Subcutaneous preadipocyte (primary cell): ENCODE measurements around the gene LRIG3. TPM values are rescaled to one million over a fixed set of nuclear protein-coding genes. Genes with fewer than 3 reads are reported as not detected.

Experiments
- total RNA-seq: library from RNA; depleted of rRNA; stranded (reverse); fragments of >200 nt; gene quantifications from 2 replicates; pipeline ENCODE4 v1.2.3, GENCODE V29; 2012

Gene LRIG3, protein sequence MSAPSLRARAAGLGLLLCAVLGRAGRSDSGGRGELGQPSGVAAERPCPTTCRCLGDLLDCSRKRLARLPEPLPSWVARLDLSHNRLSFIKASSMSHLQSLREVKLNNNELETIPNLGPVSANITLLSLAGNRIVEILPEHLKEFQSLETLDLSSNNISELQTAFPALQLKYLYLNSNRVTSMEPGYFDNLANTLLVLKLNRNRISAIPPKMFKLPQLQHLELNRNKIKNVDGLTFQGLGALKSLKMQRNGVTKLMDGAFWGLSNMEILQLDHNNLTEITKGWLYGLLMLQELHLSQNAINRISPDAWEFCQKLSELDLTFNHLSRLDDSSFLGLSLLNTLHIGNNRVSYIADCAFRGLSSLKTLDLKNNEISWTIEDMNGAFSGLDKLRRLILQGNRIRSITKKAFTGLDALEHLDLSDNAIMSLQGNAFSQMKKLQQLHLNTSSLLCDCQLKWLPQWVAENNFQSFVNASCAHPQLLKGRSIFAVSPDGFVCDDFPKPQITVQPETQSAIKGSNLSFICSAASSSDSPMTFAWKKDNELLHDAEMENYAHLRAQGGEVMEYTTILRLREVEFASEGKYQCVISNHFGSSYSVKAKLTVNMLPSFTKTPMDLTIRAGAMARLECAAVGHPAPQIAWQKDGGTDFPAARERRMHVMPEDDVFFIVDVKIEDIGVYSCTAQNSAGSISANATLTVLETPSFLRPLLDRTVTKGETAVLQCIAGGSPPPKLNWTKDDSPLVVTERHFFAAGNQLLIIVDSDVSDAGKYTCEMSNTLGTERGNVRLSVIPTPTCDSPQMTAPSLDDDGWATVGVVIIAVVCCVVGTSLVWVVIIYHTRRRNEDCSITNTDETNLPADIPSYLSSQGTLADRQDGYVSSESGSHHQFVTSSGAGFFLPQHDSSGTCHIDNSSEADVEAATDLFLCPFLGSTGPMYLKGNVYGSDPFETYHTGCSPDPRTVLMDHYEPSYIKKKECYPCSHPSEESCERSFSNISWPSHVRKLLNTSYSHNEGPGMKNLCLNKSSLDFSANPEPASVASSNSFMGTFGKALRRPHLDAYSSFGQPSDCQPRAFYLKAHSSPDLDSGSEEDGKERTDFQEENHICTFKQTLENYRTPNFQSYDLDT
- total RNA-seq, result 50.7 and 62.9 TPM in 2 replicates

DNA sequence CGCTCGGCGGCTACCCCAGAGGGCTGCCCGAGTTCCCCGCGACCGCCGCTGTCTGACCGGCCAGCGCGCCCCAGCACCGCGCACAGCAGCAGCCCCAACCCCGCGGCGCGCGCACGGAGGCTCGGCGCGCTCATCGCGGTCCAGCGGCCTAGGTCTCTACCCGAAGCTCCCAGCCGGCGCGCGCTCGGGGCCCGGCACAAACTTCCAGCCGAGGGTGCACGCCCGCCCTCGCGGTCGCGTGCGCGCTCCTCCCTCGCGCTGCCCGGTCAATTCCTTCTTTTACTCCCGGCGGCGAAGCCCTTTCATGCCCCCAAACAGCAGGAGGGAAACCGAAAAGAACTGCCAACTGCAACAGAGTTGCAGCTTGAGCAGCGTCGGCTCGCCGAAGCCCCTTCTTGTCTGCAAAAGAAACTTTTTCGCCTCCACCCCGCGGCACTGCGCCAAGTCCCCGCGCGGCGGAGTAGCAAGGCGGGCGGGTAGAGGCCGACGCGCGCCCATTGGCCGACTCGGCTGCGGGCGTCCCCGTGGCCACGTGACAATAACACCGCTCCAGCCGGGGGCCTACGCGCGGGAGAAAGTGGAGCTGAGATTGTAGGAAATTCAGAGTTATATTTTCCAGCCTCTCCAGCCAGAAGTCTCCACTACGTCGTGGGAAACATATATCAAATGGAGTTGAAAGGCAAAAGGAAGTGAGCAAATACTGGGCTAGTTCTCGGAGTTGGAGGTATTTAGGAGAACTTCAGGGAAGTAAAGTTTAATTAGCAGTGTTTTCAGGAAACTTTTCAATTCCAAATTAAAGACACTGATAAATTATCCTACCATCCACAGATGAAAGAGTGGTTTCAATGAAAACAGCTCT is at the start of gene LRIG3:
LRIG3 (minus strand) TSS at position 403 of the 859 bp plus-strand sequence; CDS start at position 134, 269 bp downstream.

